Chondrocyte (in vitro differentiated cells): ENCODE measurements around the gene DPP6. TPM values are rescaled to one million over a fixed set of nuclear protein-coding genes. Genes with fewer than 3 reads are reported as not detected.

ENCODE experiments used
- DNase-seq: peaks from one replicate; pipeline ENCODE4 v3.0.0; 2021; ENCODE audit warnings: mixed read lengths, low spot score
- H3K27ac Mint-ChIP-seq: one replicate; pipeline ENCODE4 v1.8.0; 2021; ENCODE audit warnings: mild to moderate bottlenecking, moderate library complexity, mixed read lengths; ENCODE audit not compliant: unreplicated experiment
- H3K27me3 Mint-ChIP-seq: 2 replicates; pipeline ENCODE4 v1.8.0; 2021; ENCODE audit warnings: low read depth, mixed read lengths
- H3K36me3 Mint-ChIP-seq: 2 replicates; pipeline ENCODE4 v1.8.0; 2021; ENCODE audit warnings: low read depth, mixed read lengths
- H3K4me1 Mint-ChIP-seq: 2 replicates; pipeline ENCODE4 v1.8.0; 2021; ENCODE audit warnings: low read depth, mild to moderate bottlenecking, mixed read lengths
- H3K4me3 Mint-ChIP-seq: one replicate; pipeline ENCODE4 v1.8.0; 2021; ENCODE audit warnings: mild to moderate bottlenecking, moderate library complexity, mixed read lengths; ENCODE audit not compliant: unreplicated experiment
- H3K9me3 Mint-ChIP-seq: 2 replicates; pipeline ENCODE4 v1.8.0; 2021; ENCODE audit warnings: low read depth, mixed read lengths
- CTCF ChIP-seq: fragments of 200-600 bp; sonication (generic); IDR thresholded peaks from 2 replicates; pipeline ENCODE4 v1.5.0; 2021; ENCODE audit warnings: antibody characterized with exemption, mild to moderate bottlenecking, moderate library complexity
- total RNA-seq: library from RNA; stranded (reverse); gene quantifications from 3 replicates; pipeline ENCODE4 v1.2.1, GENCODE V29; 2021

Gene DPP6
- total RNA-seq, 1 donor from 2014 or later, result not detected

- Mint-ChIP-seq H3K9me3 (peaks cover 6% of the 10 kb centered on the region), H3K4me1 (no peaks in the 10 kb centered on the region), H3K27me3 (peaks cover under 1% of the 10 kb centered on the region), H3K4me3 (no peak overlapping the region), H3K36me3 (no peaks in the 10 kb centered on the region), H3K27ac (no peak overlapping the region)
- DNase-seq, result no peak
- TF ChIP-seq CTCF, result no peak
Measured at GRCh38 chr7:154748089-154748786, 696.0 kb downstream of the DPP6 start.

GRCh38 chr7:154750353-154750801 is 698.2 kb downstream of the DPP6 start:
- Mint-ChIP-seq H3K4me3 (no peak overlapping the region), H3K9me3 (peaks cover 12% of the 10 kb centered on the region), H3K36me3 (no peaks in the 10 kb centered on the region), H3K27ac (no peak overlapping the region), H3K27me3 (no peaks in the 10 kb centered on the region), H3K4me1 (no peaks in the 10 kb centered on the region)
- TF ChIP-seq CTCF, result no peak
- no peak for DNase-seq

DNA sequence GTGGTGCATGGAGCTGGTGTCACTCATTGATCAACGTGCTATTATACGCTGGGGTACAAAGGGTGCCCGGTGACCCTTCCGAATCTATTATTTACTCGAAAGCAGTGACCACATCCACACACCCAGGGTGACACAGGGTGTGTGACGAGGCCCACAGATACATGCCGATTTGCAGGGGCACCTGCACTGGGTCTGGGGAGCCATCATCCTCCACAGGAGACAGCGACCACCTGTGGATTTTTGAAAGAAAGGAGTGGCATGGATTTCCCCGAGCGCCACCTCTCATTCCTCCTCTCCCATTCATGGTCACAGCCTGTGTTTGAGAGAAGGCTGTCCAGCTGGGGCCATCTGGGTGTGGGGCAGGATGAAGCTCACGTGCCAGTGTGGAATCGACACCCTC is 701.0 kb downstream of the DPP6 start:
- H3K9me3 Mint-ChIP-seq, result peaks cover 26% of the 10 kb centered on the region

DNA sequence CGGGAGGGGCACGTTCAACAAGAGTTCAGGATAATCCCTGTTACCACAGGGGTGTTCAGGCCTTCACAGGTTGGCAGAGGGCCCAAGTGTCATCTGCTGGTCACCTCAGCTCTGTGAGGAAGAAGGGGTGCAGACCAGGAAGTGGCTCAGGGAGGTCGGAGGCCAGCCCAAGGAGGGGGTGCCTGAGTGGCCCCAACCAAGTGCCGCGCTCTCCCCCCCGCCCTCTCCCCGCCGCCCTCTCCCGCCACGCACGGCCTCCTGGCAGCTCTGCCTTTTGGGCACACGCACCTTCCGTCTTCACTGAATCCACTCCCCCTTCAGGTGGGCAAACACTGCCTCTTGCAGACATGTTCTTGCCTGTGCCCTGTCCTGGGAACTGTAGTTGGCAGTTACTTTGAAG is 705.6 kb downstream of the DPP6 start:
- Mint-ChIP-seq H3K36me3 (no peaks in the 10 kb centered on the region), H3K9me3 (peaks cover 41% of the 10 kb centered on the region), H3K27ac (no peak overlapping the region), H3K27me3 (no peaks in the 10 kb centered on the region), H3K4me1 (no peaks in the 10 kb centered on the region), H3K4me3 (no peak overlapping the region)
- no peak for DNase-seq
- TF ChIP-seq CTCF, result no peak

More for the DNA sequence above, 701.0 kb downstream of the DPP6 start:
- no peaks in the 10 kb centered on the region for H3K36me3 Mint-ChIP-seq
- no peak overlapping the region for H3K27ac Mint-ChIP-seq
- no peaks in the 10 kb centered on the region for H3K27me3 Mint-ChIP-seq
- DNase-seq, result no peak
- no peak overlapping the region for H3K4me3 Mint-ChIP-seq
- no peak for TF ChIP-seq CTCF
- H3K4me1 Mint-ChIP-seq, result no peaks in the 10 kb centered on the region

DNA sequence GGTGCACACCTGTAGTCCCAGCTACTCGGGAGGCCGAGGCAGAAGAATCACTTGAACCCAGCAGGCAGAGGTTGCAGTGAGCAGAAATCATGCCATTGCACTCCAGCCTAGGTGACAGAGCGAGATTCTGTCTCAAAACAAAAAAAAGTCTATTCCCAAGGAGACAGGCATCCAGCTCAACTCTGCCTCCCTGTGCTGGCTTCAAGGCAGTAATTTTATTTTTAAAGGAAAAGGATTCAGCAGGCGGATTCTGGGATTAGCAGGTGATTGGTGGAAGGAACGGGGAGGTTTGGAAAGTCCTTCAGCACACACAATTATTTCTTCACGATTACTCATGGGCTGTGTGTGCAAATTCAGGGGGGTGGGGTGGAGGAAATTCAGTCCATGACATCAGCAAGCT is 707.8 kb downstream of the DPP6 start:
- no peaks in the 10 kb centered on the region for H3K27me3 Mint-ChIP-seq
- no peaks in the 10 kb centered on the region for H3K4me1 Mint-ChIP-seq
- H3K4me3 Mint-ChIP-seq, result no peak overlapping the region
- no peaks in the 10 kb centered on the region for H3K36me3 Mint-ChIP-seq
- no peak for DNase-seq
- H3K9me3 Mint-ChIP-seq, result peaks cover 47% of the 10 kb centered on the region
- no peak overlapping the region for H3K27ac Mint-ChIP-seq
- no peak for TF ChIP-seq CTCF
